ENCODE data around the gene NFS1.
"Not testable (repeated sequence)": the region's sequence is repeated elsewhere in the genome, so short reads cannot be mapped to it uniquely, and the experiment has no call there.

NFS1 gene

DNA sequence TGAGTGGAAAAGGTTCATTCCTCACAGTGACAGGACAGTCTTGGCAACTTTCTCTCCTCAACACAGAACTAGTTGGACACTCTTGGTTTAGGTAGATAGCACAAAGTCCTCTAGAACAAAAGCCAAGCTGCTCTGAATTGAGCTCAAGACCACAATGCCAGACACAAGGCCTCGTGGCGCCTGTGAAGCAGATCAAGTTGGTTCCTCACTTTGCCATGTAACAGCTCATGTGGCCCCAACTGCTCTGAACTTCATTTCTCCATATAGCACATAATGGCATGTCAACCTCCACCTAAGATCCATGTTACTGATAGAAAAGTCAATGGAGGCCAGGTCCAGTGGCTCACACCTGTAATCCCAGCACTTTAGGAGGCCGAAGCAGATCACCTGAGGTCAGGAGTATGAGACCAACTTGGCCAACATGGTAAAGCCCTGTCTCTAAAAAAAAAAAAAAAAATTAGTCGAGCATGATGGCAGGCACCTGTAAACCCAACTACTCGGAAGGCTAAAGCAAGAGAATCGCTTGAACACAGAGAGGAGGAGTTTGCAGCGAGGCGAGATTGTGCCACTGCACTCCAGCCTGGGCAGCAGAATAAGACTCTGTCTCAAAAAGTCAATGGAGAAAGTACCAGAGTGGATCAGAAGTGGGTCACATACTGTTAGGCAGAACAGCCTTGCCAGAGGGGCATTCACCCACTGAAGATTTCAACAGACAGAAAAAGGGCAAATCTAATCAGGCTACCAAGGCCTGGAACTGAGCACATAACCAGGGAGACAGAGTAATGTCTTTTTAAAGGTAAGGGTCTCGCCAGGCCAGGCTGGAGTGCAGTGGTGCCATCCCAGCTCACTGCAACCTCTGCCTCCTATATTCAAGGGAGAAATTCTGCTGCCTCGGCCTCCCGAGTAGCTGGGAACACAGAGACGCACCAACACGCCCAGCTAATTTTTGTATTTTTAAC, 21.3 kb upstream of the NFS1 start:
- no peak for DNase-seq (ENCODE audit: low read depth)
- no peak overlapping the region for H3K4me3 ChIP-seq (ENCODE audit: control insufficient read depth, low read depth, low read length)
- TF ChIP-seq, protein P1, sequence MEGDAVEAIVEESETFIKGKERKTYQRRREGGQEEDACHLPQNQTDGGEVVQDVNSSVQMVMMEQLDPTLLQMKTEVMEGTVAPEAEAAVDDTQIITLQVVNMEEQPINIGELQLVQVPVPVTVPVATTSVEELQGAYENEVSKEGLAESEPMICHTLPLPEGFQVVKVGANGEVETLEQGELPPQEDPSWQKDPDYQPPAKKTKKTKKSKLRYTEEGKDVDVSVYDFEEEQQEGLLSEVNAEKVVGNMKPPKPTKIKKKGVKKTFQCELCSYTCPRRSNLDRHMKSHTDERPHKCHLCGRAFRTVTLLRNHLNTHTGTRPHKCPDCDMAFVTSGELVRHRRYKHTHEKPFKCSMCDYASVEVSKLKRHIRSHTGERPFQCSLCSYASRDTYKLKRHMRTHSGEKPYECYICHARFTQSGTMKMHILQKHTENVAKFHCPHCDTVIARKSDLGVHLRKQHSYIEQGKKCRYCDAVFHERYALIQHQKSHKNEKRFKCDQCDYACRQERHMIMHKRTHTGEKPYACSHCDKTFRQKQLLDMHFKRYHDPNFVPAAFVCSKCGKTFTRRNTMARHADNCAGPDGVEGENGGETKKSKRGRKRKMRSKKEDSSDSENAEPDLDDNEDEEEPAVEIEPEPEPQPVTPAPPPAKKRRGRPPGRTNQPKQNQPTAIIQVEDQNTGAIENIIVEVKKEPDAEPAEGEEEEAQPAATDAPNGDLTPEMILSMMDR (IDR thresholded peaks at IDR 0.05; ENCODE audit: control insufficient read depth, insufficient read depth, low read depth, low read length, missing control alignments), result no peak

DNA sequence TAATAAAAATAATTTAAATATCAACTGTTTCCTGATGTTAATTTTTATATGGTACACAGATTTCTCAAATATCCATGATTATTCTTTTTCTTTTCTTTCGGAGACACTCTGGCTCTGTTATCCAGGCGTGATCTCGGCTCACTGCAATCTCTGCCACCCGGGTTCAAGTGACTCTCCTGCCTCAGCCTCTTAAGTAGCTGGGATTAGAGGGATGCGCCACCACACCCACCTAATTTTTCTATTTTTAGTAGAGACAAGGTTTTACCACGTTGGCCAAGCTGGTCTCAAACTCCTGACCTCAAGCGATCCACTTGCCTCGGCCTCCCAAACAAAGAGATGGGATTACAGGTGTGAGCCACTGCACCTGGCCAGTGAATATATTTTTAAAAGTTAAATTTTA, 20.6 kb upstream of the NFS1 start:
- no peak overlapping the region for H3K4me3 ChIP-seq (ENCODE audit: control insufficient read depth, low read depth, low read length)
- TF ChIP-seq, protein P1 (IDR thresholded peaks at IDR 0.05; ENCODE audit: control insufficient read depth, insufficient read depth, low read depth, low read length, missing control alignments), result no peak
- no peak for DNase-seq (ENCODE audit: low read depth)

DNA sequence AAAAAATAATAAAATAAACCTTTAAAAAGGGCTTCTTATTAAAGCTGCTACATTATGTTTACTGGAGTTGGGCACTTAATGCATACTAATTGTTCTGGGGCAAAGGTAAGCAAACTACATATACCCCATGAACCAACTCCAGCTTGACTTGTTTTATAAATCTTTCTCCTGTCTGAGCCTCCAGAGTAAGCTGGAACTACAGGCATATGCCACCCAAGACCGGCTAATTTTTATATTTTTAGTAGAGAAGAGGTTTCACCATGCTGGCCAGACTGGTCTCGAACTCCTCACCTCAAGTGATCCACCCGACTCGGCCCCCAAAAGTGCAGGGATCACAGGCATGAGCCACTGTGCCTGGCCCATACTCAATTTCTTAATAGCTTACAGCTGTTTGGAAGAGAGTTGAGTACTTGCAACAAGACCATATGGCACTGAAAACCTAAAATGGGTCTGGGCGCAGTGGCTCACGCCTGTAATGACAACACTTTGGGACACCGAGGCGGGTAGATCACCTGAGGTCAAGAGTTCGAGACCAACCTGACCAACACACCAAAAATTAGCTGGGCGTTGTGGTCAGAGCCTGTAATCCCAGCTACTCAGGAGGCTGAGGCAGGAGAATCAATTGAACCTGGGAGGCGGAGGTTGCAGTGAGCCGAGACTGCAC, 20.0 kb upstream of the NFS1 start:
- no peak for DNase-seq (ENCODE audit: low read depth)
- TF ChIP-seq, protein P1 (IDR thresholded peaks at IDR 0.05; ENCODE audit: control insufficient read depth, insufficient read depth, low read depth, low read length, missing control alignments), result no peak
- no peak overlapping the region for H3K4me3 ChIP-seq (ENCODE audit: control insufficient read depth, low read depth, low read length)

DNA sequence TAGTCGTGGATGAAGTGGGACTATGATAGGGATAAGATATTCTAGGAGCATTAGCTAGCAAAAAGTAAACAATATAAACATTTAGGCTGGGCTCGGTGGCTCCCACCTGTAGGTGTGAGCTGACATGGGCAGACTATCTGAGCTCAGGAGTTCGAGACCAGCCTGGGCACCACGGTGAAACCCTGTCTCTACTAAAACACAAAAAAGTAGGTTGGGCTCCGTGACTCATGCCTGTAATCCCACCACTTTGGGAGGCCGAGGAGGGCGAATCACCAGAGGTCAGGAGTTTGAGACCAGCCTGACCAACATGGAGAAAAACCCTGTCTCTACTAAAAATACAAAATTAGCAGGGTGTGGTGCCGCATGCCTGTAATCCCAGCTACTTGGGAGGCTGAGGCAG, 19.2 kb upstream of the NFS1 start:
- not testable (repeated sequence) for DNase-seq (ENCODE audit: low read depth); H3K4me3 ChIP-seq (ENCODE audit: control insufficient read depth, low read depth, low read length)

DNA sequence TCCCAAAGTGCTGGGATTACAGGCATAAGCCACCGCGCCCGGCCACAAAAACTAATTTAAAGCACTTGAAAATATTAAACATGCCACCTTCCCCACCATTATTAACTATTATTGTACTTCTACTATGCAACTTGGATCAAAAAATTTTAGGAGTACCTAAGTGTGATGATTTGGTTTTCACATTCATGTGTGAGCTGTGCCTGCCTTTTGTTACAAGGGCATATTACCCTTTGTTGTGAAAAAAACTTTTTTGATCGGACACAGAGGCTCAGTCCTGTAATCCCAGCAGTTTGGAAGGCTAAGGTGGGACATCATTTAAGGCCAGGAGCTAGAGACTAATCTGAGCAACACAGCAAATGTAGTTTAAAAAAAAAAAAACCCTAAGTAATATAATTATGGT, 17.2 kb upstream of the NFS1 start:
- TF ChIP-seq, protein P1 (IDR thresholded peaks at IDR 0.05; ENCODE audit: control insufficient read depth, insufficient read depth, low read depth, low read length, missing control alignments), result no peak
- DNase-seq (ENCODE audit: low read depth), result no peak
- no peak overlapping the region for H3K4me3 ChIP-seq (ENCODE audit: control insufficient read depth, low read depth, low read length)

- TF ChIP-seq, protein P1 (IDR thresholded peaks at IDR 0.05; ENCODE audit: control insufficient read depth, insufficient read depth, low read depth, low read length, missing control alignments), result no peak
- no peak for DNase-seq (ENCODE audit: low read depth)
- no peak overlapping the region for H3K4me3 ChIP-seq (ENCODE audit: control insufficient read depth, low read depth, low read length)
These were observed 16.5 kb upstream of the NFS1 start for GRCh38 chr20:35715652-35716051.

DNA sequence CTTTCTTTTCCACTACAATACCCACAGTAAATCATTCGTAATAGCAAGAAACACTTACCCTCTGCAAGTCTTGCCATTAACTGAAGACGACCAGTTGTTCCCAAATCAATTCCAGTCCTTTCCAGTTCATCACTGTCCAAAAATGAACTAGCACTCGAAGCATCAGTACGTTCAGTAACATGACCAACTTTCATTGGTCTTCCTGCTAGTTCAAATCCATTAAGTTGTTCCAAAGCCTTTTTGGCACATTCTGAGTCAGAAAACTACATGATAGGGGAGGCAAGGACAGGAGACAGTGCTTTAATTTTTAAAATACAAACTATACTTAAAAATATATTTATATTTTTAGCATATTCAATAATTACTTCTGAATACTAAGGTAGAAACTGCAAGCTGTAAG, 15.0 kb upstream of the NFS1 start:
- DNase-seq (ENCODE audit: low read depth), result no peak
- TF ChIP-seq, protein P1 (IDR thresholded peaks at IDR 0.05; ENCODE audit: control insufficient read depth, insufficient read depth, low read depth, low read length, missing control alignments), result no peak
- no peak overlapping the region for H3K4me3 ChIP-seq (ENCODE audit: control insufficient read depth, low read depth, low read length)

GRCh38 chr20:35713120-35713519, 14.0 kb upstream of the NFS1 start:
- H3K4me3 ChIP-seq (ENCODE audit: control insufficient read depth, low read depth, low read length); DNase-seq (ENCODE audit: low read depth): not testable (repeated sequence)

Data from AG09309 (cell line).